H9 (cell line): ENCODE results near the gene ADGRG1. TPM values are rescaled to one million over a fixed set of nuclear protein-coding genes. Genes with fewer than 3 reads are reported as not detected.

Source experiments
- DNase-seq: peaks from one replicate; pipeline ENCODE4 v3.0.0-alpha.2; 2017
- H2AFZ ChIP-seq: one replicate; pipeline ENCODE4 v1.6.1; 2013; ENCODE audit warnings: mild to moderate bottlenecking, low read length, control low read depth, moderate library complexity
- H2AK5ac ChIP-seq: 2 replicates; pipeline ENCODE4 v1.6.1; 2013; ENCODE audit warnings: low read length, control low read depth, mixed read lengths; ENCODE audit not compliant: insufficient read length
- H2BK120ac ChIP-seq: one replicate; pipeline ENCODE4 v1.6.1; 2013; ENCODE audit warnings: low read depth, mild to moderate bottlenecking, low read length, control low read depth, inconsistent platforms; ENCODE audit not compliant: poor library complexity, severe bottlenecking
- H2BK12ac ChIP-seq: 2 replicates; pipeline ENCODE4 v1.6.1; 2013; ENCODE audit warnings: low read length, control low read depth, mixed read lengths, low read depth; ENCODE audit not compliant: insufficient read length
- H2BK15ac ChIP-seq: 2 replicates; pipeline ENCODE4 v1.6.1; 2013; ENCODE audit warnings: low read depth, low read length, control low read depth
- H2BK20ac ChIP-seq: one replicate; pipeline ENCODE4 v1.6.1; 2013; ENCODE audit warnings: low read depth, mild to moderate bottlenecking, low read length, control low read depth, inconsistent platforms; ENCODE audit not compliant: poor library complexity, severe bottlenecking
- H2BK5ac ChIP-seq: 2 replicates; pipeline ENCODE4 v1.6.1; 2013; ENCODE audit warnings: low read length, control low read depth, mixed read lengths; ENCODE audit not compliant: insufficient read length
- H3K14ac ChIP-seq: 2 replicates; pipeline ENCODE4 v1.6.1; 2013; ENCODE audit warnings: low read length, control low read depth; ENCODE audit not compliant: insufficient read depth
- H3K18ac ChIP-seq: 2 replicates; pipeline ENCODE4 v1.6.1; 2013; ENCODE audit warnings: low read depth, mild to moderate bottlenecking, mixed read lengths, low read length, control low read depth; ENCODE audit not compliant: insufficient read length
- H3K23ac ChIP-seq: 2 replicates; pipeline ENCODE4 v1.6.1; 2013; ENCODE audit warnings: low read length, control low read depth, mixed read lengths, low read depth; ENCODE audit not compliant: insufficient read length
- H3K23me2 ChIP-seq: 2 replicates; pipeline ENCODE4 v1.6.1; 2013; ENCODE audit warnings: low read depth, mild to moderate bottlenecking, mixed read lengths, low read length, control low read depth; ENCODE audit not compliant: insufficient read length, poor library complexity, severe bottlenecking
- H3K27ac ChIP-seq: 2 replicates; pipeline ENCODE4 v1.5.1; 2013; ENCODE audit warnings: low read length, control low read depth, mixed read lengths, low read depth; ENCODE audit not compliant: insufficient read length
- H3K27me3 ChIP-seq: 2 replicates; pipeline ENCODE4 v1.6.1; 2013; ENCODE audit warnings: low read length, control low read depth, inconsistent platforms; ENCODE audit not compliant: insufficient read depth
- H3K4ac ChIP-seq: 2 replicates; pipeline ENCODE4 v1.6.1; 2013; ENCODE audit warnings: low read depth, mild to moderate bottlenecking, control low read depth, inconsistent platforms, low read length, moderate library complexity
- H3K4me1 ChIP-seq: 2 replicates; pipeline ENCODE4 v1.6.1; 2013; ENCODE audit warnings: low read length, control low read depth, inconsistent platforms; ENCODE audit not compliant: insufficient read depth
- H3K4me2 ChIP-seq: 2 replicates; pipeline ENCODE4 v1.6.1; 2013; ENCODE audit warnings: low read length, control low read depth, mixed read lengths; ENCODE audit not compliant: insufficient read length, insufficient read depth
- H3K56ac ChIP-seq: 2 replicates; pipeline ENCODE4 v1.6.1; 2013; ENCODE audit warnings: low read depth, mild to moderate bottlenecking, mixed read lengths, low read length, control low read depth; ENCODE audit not compliant: insufficient read length
- H3K79me1 ChIP-seq: 2 replicates; pipeline ENCODE4 v1.6.1; 2013; ENCODE audit warnings: low read depth, mild to moderate bottlenecking, moderate library complexity, low read length, control low read depth, inconsistent platforms; ENCODE audit not compliant: insufficient read depth, poor library complexity, severe bottlenecking
- H3K79me2 ChIP-seq: 2 replicates; pipeline ENCODE4 v1.6.1; 2013; ENCODE audit warnings: low read length, control low read depth, inconsistent platforms; ENCODE audit not compliant: insufficient read depth
- H3K9ac ChIP-seq: 2 replicates; pipeline ENCODE4 v1.6.1; 2013; ENCODE audit warnings: low read length, control low read depth, mixed read lengths; ENCODE audit not compliant: insufficient read length; ENCODE audit errors: extremely low read depth
- H3K9me3 ChIP-seq: one replicate; pipeline ENCODE4 v1.6.1; 2013; ENCODE audit warnings: low read depth, low read length, inconsistent platforms; ENCODE audit not compliant: control insufficient read depth
- H3T11ph ChIP-seq: one replicate; pipeline ENCODE4 v1.6.1; 2013; ENCODE audit warnings: mild to moderate bottlenecking, low read length, control low read depth, inconsistent platforms
- H4K20me1 ChIP-seq: one replicate; pipeline ENCODE4 v1.6.1; 2013; ENCODE audit not compliant: control insufficient read depth, insufficient read length, insufficient read depth
- H4K5ac ChIP-seq: 2 replicates; pipeline ENCODE4 v1.6.1; 2013; ENCODE audit warnings: low read depth, mild to moderate bottlenecking, mixed read lengths, low read length, control low read depth; ENCODE audit not compliant: insufficient read length
- H4K8ac ChIP-seq: replicated peaks from 2 replicates; pipeline ENCODE4 v1.6.1; 2013; ENCODE audit warnings: low read length, control low read depth, mixed read lengths, low read depth; ENCODE audit not compliant: insufficient read length
- H4K91ac ChIP-seq: 2 replicates; pipeline ENCODE4 v1.6.1; 2013; ENCODE audit warnings: low read depth, mild to moderate bottlenecking, moderate library complexity, mixed read lengths, low read length, control low read depth; ENCODE audit not compliant: insufficient read length
- H3K27ac Mint-ChIP-seq, 3 experiments: 2 replicates in 2 of 3; 3 replicates in 1 of 3; pipeline ENCODE4 v1.8.0; 2020 to 2021; ENCODE audit warnings: mixed read lengths in 3 of 3, mild to moderate bottlenecking in 1 of 3, moderate library complexity in 1 of 3
- H3K27me3 Mint-ChIP-seq: 2 replicates; pipeline ENCODE4 v1.8.0; 2021; ENCODE audit warnings: low read depth, mild to moderate bottlenecking, moderate library complexity, mixed read lengths
- H3K36me3 Mint-ChIP-seq, 3 experiments: 2 replicates in 2 of 3; 3 replicates in 1 of 3; pipeline ENCODE4 v1.8.0; 2020 to 2021; ENCODE audit warnings: low read depth in 3 of 3, mixed read lengths in 3 of 3; ENCODE audit not compliant: insufficient read depth in 1 of 3
- H3K4me1 Mint-ChIP-seq, 2 experiments: 2 replicates each; pipeline ENCODE4 v1.8.0; 2020; ENCODE audit warnings: mixed read lengths in 2 of 2
- H3K4me3 Mint-ChIP-seq, 2 experiments: 2 replicates in 1 of 2; 3 replicates in 1 of 2; pipeline ENCODE4 v1.8.0; 2020 to 2021; ENCODE audit warnings: mild to moderate bottlenecking in 2 of 2, mixed read lengths in 2 of 2, moderate library complexity in 1 of 2
- H3K9me3 Mint-ChIP-seq, 2 experiments: 2 replicates in 1 of 2; 3 replicates in 1 of 2; pipeline ENCODE4 v1.8.0; 2020; ENCODE audit warnings: mild to moderate bottlenecking in 2 of 2, mixed read lengths in 2 of 2, moderate library complexity in 1 of 2
- WGBS: extraction: QIAGEN DNeasy Blood & Tissue Kit; methylation state at CpG from one replicate; pipeline ENCODE4 v1.1.7; 2013; ENCODE audit warnings: missing lambda C conversion rate, low lambda C conversion rate, mixed read lengths; ENCODE audit not compliant: insufficient read length; ENCODE audit errors: extremely low coverage; 5-methylcytosine and 5-hydroxymethylcytosine counted together
- total RNA-seq: library from RNA; stranded (reverse); gene quantifications from 2 replicates; pipeline ENCODE4 v1.2.1, GENCODE V29; 2021
- TF ChIP-seq, protein P1 (sequence below): fragments of 200-600 bp; sonication (generic); conservative IDR thresholded peaks from 3 replicates; pipeline ENCODE4 v1.8.0; 2021; ENCODE audit warnings: antibody characterized with exemption, mild to moderate bottlenecking

The ADGRG1 gene
- total RNA-seq, 1 experiment from 2014 or later = 1.1 TPM

DNA sequence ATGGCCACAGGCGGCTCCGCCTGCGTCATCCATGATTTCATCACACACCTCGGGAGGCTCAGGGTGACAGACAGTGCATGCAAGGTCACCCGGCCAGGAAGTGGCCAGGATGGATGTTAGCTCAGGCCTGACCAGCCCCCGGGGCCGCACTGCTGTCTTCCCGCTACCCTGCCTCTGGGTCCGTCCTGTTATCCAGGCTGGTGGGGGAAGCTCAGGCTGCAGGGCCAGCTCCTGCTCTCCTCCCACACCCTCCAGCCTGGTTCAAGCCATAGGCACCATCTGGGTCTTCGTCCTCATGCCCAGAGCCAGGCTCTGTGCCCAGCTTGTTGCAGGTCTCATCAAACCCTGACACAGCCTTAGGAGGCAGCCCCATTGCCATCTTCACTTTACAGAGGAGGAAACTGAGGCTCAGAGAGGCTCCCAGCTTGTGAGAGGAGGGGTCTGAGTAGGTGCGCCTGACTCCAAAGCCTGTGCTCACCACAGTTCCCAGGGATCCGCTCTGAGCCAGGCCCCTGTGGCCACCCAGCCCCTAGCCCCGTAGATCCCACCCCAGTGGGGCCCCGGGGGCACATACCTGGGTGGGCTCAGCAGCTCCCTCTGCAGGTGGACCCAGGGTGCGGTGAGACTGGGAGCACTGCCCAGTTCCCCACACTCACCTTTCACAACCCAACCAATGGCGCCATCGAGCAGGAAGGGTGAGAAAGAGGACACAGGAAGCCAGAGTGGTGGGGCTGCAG is 39.3 kb downstream of the ADGRG1 start:
- Histone ChIP-seq H2BK20ac (no peak overlapping the region), H3T11ph (no peak overlapping the region), H2AK5ac (no peak overlapping the region), H4K8ac (no peak overlapping the region), H3K79me2 (no peaks in the 10 kb centered on the region), H2BK12ac (no peak overlapping the region), H4K91ac (no peak overlapping the region), H2BK5ac (no peak overlapping the region), H3K23ac (no peak overlapping the region), H3K27me3 (no peaks in the 10 kb centered on the region), H3K79me1 (no peaks in the 10 kb centered on the region), H3K4ac (no peak overlapping the region), H3K9ac (no peak overlapping the region), H3K27ac (no peak overlapping the region), H3K4me1 (no peaks in the 10 kb centered on the region), H4K20me1 (no peaks in the 10 kb centered on the region), H3K18ac (no peak overlapping the region), H3K14ac (no peak overlapping the region; the same call in 1 of the 2 replicates), H3K9me3 (no peaks in the 10 kb centered on the region), H3K4me2 (no peak overlapping the region), H2BK15ac (no peak overlapping the region), H3K23me2 (no peaks in the 10 kb centered on the region), H2AFZ (no peak overlapping the region), H4K5ac (no peak overlapping the region), H2BK120ac (no peak overlapping the region), H3K56ac (no peak overlapping the region)
- Mint-ChIP-seq H3K27ac (peak overlapping the region in 1 of 3 experiments; percentile 11; a peak in 1 of 7 replicates), H3K27me3 (peaks cover 2% of the 10 kb centered on the region; the same call in 1 of the 2 replicates), H3K4me3 (no peak overlapping the region), H3K36me3 (no peaks in the 10 kb centered on the region; a peak in 1 of 7 replicates), H3K9me3 (no peaks in the 10 kb centered on the region), H3K4me1 (no peaks in the 10 kb centered on the region)
- no CpG with 5 or more reads among the region's 17 CpGs for WGBS
- peak; percentile 57 for DNase-seq
- TF ChIP-seq, protein P1, sequence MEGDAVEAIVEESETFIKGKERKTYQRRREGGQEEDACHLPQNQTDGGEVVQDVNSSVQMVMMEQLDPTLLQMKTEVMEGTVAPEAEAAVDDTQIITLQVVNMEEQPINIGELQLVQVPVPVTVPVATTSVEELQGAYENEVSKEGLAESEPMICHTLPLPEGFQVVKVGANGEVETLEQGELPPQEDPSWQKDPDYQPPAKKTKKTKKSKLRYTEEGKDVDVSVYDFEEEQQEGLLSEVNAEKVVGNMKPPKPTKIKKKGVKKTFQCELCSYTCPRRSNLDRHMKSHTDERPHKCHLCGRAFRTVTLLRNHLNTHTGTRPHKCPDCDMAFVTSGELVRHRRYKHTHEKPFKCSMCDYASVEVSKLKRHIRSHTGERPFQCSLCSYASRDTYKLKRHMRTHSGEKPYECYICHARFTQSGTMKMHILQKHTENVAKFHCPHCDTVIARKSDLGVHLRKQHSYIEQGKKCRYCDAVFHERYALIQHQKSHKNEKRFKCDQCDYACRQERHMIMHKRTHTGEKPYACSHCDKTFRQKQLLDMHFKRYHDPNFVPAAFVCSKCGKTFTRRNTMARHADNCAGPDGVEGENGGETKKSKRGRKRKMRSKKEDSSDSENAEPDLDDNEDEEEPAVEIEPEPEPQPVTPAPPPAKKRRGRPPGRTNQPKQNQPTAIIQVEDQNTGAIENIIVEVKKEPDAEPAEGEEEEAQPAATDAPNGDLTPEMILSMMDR = peak; percentile 68
